ENCODE data around the gene RGPD3.
"Not testable (repeated sequence)": the region's sequence is repeated elsewhere in the genome, so short reads cannot be mapped to it uniquely, and the experiment has no call there.

RGPD3 gene

DNA sequence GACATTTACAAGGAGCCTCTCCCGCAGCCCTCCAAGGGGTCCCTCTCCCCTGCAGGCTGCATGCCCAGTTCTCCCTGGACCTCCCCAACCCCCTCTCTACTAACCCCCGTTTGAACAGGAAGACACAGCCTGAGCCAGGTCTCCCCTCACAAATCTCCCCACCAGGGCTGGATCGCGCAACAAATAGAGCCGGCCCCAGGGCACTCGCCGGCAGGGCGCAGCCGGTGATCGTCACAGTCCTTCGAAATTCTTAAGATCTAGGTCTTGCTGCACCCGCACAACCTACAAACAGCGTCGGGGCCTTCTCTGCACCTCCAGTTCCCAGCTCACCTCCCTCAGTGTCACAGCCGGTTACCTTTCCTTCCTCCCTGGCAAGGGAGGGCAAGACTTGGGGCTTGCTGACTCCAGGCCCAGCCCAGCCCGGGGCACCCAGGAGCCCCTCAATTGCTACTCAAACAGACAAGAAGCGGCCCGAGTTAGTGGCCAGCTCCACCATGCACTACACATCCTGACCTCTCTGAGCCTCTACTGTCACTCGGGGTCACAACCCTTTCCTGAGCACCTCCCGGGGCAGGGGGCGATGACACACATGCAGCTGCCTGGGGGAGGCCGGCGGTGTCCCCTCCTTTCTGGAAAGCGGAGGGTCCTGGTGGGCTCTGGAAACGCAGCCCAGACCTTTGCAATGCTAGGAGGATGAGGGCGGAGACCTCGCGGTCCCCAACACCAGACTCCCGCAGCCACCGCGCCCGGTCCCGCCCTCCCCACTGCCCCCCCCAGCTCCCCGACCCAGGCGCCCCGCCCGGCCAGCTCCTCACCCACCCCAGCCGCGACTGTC is 18.6 kb upstream of the RGPD3 start, which contains the start of gene CD8B2:
TSS of gene CD8B2 (plus strand) at position 814 of the 835 bp plus-strand sequence. CDS start 63 bp downstream, outside the sequence.
- DNase-seq (ENCODE audit: low read depth in 2 of 2), result not testable (repeated sequence)

DNA sequence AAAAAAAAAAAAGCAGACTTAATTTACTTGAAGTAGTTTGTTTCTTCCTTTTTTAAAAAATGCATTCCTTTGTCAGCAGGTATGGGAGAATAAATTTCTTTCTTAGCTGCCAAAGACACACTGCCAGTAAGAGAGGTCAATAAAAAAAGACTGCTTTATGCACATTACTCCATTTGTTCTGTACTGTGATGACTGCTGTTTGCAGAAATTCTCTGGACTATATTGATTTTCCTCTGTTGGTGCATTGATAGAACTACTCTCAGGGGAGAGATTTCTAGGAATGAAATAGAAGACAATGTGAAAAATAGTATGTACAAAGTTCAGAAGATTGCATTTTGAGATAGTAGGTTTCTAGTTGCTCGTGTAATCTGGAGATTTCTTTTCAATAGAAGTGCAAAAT is 11.3 kb upstream of the RGPD3 start:
- DNase-seq (ENCODE audit: low read depth in 2 of 2), result not testable (repeated sequence)

DNA sequence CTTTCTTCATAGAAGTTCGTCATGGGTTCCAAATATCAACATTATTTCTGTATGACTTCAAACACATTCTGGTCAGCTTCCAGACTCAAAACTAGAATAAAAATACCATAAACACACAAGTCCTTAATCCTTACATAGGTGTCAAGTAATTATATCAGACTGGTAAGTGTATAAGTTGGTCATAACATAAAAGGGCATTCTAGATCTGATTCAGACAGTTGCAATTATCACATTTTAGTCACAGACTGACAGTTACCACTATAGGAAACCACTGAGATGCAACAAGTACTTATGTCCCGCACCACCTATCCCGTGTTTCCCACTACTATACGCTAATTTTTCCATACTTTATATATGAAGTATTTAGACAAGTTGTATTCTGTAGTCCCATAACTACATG is 9.4 kb upstream of the RGPD3 start:
- not testable (repeated sequence) for DNase-seq (ENCODE audit: low read depth in 2 of 2)

DNA sequence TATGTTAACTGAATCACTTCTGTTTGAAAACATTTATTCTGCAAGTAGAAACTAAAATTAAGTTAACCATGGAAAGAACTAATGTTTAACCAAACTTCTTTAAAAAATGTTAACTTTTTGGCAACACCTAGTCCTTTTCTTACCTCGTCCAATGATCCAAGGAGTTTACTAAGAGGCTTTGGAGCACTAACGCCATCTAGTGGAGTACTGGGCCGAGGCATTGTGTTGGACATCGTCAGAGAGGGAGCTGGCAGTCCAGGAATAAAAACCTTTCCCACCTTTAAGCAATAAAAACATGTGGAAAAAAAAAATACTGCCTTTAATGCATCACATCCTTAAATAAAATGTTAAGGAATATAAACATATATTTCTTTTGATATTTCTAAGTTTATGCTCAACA is 2.4 kb upstream of the RGPD3 start:
- peak; percentile 12 to 31 for DNase-seq (ENCODE audit: low read depth in 2 of 2)

DNA sequence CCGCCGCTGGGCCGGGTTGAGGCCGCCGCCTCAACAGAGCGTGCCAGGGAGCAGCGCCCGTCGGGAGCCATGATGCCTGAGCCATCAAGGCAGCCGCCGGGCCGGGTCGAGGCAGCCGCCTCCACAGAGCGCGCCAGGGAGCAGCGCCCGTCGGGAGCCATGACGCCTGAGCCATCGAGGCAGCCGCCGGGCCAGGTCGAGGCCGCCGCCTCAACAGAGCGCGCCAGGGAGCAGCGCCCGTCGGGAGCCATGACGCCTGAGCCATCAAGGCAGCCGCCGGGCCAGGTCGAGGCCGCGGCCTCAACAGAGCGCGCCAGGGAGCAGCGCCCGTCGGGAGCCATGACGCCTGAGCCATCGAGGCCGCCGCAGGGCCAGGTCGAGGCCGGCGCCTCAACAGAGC is 697 bp downstream of the RGPD3 start:
- DNase-seq (ENCODE audit: low read depth in 2 of 2), result not testable (repeated sequence)

DNA sequence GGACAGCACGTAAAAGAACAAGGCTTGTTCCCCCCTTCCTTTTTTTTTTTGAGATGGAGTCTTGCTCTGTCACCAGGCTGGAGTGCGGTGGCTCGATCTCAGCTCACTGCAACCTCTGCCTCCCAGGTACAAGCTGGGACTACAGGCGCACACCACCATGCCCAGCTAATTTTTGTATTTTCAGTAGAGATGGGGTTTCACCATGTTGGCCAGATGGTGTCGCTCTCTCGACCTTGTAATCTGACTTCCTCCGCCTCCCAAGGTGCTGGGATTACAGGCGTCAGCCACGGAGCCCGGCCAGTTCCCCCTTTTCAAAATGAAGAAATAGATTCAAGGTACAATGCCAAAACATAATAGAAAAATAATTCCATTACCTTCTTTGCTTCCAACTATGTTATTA is 6.3 kb downstream of the RGPD3 start:
- not testable (repeated sequence) for DNase-seq (ENCODE audit: low read depth in 2 of 2)

DNA sequence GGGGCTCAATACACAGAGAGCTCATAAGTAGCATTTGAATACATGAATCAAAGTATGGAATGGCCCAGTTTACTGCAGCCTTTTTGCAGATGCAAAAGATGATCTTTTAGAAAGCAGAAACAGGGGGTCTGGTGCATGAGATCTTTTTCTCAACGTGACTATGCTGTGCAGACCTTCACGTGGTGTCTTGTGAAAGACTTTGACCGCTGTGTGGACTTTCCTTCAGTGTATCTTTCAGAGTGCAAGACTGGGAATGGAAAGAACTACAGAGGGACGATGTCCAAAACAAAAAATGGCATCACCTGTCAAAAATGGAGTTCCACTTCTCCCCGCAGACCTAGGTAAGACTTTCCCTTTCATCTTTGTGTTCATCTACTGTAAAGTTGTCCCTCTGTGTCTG is 77.5 kb downstream of the RGPD3 start:
- not testable (repeated sequence) for DNase-seq (ENCODE audit: low read depth in 2 of 2)

DNA sequence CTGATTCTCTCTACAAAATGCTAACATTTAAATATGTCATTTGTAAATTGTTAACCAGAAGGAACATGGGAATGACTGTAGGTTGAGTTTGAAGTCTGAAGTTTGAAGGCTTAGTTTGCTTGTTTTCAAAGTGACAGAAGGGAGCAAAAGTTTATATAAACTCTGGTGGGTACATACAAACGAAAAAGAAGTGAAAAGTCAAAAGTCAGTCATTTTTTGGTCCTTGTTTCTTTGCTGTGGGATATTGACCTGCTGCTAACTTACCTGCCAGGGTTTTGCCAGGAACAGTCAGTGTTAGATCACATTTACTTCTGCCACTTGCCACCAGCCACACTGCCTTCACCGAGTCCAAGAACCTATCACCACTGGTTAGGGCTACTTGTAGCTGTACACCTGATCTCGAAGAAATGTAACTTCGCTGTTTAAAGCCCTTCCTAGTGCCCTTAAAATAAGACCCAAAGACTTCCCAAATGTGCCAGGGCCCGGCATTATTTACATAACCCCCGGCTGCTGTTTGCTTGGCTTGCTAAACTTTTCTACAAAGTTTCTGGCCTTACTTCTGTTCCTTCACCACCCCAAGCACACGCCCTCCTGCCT is 79.3 kb downstream of the RGPD3 start:
- DNase-seq (ENCODE audit: low read depth in 2 of 2), result not testable (repeated sequence)

DNA sequence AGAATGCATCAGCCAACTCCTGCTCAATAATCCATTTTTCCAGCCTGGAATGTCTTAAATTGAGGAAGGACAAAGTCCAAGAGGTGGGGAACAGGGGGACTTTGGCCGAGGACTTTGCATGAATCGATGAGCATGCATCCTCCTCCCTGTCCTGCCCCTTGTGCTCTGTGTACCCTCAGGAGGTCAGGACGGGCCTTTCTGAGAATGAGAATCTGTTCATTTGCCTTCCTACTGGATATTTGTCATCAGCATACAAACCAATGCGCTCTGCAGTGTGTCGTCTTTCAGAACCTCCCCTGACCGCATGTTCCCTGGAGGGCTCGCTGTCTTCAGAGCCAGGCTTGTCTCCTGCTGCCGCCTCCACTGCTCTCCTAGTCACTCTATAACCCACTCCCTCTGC is 83.7 kb downstream of the RGPD3 start:
- DNase-seq (ENCODE audit: low read depth in 2 of 2), result not testable (repeated sequence)

DNA sequence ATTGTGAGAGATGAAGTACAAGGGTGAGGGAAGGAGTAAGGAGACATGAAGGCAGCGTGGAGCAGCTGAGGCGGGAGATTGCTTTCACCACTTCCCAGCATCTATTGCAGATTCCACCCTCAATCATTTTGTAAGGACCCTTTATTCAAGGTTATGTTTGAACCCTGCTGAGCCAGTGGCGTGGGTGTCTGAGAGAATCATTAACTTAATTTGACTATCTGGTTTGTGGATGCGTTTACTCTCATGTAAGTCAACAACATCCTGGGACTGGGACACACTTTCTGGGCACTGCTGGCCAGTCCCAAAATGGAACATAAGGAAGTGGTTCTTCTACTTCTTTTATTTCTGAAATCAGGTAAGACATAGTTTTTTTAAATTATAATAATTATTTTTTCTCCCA is 86.3 kb downstream of the RGPD3 start:
- not testable (repeated sequence) for DNase-seq (ENCODE audit: low read depth in 2 of 2)

DNA sequence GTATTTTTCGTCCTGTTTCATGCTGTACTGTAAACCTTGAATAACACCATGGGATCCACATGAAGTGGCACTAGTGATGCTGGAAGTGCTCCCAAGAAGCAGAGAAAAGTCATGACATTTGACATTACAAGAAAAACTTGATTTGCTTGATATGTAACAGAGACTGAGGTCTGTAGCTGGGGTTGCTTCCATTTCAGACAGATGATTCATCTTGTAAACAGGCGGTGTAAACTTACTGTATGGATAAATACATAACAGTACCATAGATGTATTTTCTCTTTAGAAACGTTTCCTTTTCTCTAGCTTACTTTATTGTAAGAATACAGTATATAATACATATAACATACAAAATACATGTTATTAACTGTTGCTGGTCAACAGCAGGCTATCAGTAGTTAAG is 88.6 kb downstream of the RGPD3 start:
- not testable (repeated sequence) for DNase-seq (ENCODE audit: low read depth in 2 of 2)

DNA sequence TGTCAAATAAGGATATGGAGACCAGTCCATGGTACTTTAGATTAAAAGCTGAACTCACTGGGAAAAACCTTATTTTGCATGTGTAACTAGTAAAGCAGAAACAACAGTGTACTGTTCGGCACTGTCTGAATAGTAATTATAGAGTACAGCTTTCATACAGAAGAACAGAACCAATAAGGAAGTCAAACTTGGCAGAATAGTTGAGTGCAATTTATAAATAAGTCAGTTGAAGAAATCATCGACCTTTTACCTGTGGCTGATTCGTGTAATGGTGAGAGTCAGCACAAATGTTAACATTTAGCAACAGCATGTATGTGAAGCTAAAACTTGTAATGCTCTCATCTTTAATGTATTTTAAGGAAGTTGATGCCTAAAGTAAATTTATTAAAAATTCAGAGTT is 99.0 kb downstream of the RGPD3 start:
- not testable (repeated sequence) for DNase-seq (ENCODE audit: low read depth in 2 of 2)

DNA sequence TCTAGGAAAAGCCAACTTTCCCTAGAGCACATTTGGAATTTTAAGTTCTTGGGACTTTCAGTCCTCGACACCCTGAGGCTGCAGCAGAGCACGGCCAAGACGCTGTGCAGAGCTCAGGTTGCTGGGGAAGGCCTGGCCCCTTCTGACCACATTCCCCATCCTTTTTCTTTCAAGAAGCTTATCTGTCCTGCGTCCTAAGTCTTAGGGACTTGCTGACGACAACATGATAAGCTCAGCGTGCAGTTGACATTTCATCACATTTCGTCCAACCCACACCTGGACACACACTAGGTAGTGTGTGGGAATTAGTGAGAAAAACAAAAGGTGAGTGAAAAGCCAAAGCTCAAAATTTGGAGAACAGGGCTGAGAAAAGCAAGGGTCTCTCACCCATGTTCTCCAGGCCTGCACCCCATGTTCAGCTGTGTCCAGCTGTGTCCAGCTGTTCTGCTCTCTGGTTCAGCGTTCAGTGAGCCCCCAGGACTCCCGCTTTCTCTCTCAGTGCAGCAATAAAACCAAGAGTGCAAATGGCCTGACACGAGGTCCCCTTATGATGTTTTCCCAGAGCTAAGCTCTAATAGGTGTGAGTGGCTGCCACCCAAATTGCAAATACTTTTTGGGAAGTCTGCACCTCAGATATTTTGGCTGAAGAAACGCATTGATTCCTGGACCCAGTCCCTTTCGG is 101.9 kb downstream of the RGPD3 start:
- no peak for DNase-seq (ENCODE audit: low read depth in 2 of 2)

DNA sequence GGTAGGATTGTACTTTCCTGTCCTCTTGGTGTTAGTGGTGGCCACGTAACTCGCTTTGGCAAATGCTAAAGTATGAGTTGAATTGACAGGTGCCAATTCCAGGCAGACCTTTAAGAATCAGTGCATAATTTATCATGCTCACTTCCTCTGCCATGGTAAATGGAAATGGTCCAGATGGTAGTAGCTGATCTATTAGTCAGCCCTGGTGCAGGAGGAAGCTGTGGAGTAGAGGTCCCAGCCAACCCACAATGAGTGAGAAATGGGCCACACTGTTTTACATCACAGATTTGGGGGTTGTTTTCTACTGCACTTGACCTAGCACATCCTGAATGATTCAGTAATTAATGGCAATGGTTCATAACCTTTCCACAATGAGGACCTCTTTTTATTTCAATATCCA is 104.4 kb downstream of the RGPD3 start:
- no peak for DNase-seq (ENCODE audit: low read depth in 2 of 2)

DNA sequence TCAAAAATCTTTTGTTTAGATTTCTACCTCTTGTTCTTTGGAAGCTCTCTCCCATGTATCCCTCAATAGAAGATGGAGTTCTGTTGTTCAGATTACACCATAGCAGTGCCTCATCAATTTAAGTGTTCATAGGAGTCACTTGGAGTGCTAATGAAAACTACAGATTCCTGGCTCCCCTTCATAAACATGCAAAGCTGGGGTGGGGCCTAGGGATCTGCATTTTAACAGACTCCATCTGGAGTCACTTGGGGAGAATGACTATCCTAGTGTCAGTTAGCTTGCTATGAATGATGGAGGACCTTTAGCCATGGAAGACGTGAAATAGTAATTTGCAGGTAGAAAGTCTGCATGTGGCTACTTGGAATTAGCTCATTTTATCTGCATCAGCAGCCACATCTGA is 105.4 kb downstream of the RGPD3 start:
- DNase-seq (ENCODE audit: low read depth in 2 of 2), result no peak

DNA sequence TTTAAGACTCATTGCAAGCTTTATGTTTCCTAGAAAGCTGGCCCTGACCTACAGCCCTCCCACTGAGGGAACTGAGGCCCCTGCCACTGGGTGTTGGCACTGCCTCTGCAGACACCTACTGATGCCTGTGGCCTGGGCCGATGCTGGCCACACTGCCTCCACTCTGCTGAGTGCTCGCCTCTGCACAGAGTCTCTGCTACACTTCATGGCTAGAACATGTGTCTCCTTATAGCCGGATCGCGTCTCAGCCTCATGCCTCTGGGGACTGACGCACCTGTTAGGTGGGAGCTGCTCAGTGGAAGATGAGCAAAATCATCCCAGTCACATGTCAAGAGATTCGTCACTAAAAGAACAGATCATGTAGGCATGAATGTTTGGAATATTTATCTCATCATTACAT is 108.7 kb downstream of the RGPD3 start:
- DNase-seq (ENCODE audit: low read depth in 2 of 2), result no peak

DNA sequence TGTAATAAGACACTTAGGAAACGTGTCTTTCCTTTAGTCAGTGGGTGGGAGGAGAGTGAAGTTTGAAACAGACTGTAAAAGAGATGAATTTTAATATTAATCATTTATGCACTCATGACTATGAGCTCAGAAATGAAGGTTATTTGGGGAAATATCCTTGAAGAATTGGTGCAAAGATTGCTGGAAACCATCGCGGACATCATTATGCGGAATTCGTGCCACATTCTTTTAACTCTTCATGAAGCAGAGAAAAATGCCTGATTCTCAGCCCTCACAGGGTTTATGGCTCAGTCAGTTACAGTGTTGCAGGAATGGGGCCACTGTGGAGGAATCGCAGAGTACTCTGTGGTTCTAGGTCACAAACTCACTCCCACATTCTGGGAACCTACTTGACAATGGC is 109.7 kb downstream of the RGPD3 start:
- no peak for DNase-seq (ENCODE audit: low read depth in 2 of 2)

DNA sequence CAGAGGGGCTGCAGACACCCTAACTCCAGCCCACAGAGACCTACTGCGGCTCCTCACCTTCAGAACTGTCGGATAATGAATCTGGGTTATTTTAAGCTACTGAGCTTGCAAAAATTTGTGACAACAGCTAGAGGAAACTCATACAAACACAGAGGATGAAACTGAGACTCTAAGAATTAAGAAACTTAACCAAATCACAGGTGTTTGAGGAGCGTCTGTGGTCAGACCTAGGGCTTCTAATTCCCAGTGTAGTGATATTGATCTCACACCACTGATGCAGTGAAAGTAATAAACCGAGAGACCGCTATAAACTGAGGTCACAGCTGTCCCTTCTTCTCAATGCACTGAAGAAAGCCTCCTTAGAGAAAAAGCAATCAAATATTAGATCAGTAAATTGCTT is 110.1 kb downstream of the RGPD3 start:
- no peak for DNase-seq (ENCODE audit: low read depth in 2 of 2)

DNA sequence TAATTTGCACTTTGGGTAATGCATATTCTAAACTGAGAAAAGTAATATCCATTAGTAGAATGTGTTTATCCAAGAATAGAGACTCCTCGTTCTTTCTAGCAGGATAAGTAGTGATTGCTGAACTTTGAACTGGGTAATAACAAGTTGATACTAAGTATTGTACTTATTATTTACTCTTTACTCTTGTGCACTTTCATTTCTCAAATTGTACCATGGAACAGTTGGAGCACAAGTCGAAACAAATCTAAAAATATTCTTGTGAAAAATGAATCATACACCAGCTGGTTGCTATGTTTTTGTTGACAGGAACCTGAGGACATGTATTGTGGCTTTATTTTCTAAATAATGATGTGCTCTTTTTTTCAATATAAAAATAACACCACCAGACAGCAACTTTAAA is 111.9 kb downstream of the RGPD3 start:
- DNase-seq (ENCODE audit: low read depth in 2 of 2), result no peak

DNA sequence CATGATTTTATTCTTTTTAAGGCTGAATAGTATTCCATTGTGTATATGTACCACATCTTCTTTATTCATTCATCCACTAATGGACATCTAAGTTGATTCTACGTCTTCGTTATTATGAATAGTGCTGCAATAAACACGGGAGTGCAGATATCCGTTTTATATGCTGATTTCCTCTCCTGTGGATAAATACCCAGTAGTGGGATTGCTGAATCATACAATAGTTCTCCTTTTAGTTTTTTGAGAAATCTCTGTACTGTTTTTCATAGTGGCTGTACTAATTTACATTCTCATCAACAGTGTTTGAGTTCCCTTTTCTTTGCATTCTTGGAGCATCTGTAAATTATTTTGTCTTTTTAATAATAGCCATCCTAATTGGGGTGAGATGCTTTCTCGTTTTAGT is 114.5 kb downstream of the RGPD3 start:
- DNase-seq (ENCODE audit: low read depth in 2 of 2), result no peak

DNA sequence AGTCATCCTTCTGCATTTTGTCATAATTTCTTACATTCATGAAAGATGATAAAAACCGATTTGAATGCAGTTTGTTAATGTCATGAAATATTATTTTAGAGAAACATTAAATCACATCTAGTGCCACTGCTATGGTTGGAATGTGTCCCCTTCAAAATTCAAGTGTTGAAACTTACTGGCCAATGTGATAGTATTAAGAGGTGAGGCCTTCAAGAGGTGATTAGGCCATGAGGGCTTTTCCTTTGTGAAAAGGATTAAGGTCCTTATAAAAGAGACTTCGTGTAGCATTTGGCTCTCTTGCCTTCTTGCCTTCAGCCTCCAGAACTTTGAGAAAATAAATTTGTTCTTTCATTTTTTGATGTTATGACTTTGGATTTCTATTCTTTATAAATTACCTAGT is 117.2 kb downstream of the RGPD3 start:
- DNase-seq (ENCODE audit: low read depth in 2 of 2), result no peak

DNA sequence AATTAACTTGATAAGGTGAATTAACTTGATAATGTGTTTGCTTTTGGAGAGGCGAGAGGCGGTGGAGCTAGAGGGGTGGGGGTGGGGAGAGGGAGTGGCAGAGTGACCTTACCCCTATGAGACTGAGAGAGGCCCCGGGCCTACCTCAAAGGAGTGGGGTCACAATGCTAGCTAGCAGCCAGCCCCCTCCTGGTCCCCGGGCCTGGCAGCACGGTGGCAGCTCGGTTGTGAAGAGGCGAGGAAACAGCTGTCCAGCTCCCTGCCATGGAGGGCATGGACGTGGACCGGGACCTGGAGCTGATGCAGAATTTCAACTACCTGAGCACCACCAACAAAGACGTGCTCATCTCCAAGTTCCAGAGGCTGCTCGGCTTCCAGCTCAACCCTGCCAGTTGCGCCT is 123.9 kb downstream of the RGPD3 start:
- no peak for DNase-seq (ENCODE audit: low read depth in 2 of 2)

DNA sequence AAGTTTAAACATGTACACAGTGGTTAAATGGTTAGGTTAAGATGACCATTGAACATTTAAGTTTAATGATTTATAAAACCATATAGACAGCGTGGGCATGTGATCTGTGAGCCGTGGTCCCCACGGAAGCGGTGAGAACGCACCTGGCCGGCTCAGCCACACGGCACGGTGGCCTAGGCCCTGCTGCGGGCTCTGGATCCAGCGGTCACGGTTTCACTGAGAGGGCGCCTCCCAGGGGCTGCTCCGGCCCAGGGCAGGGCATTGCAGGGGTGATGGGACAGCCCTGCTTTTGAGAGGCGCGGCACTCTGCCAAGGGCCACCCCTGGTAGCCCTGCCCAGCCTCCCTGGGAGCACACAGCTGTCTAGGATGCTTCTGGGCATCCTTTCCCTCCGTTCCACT is 124.9 kb downstream of the RGPD3 start:
- no peak for DNase-seq (ENCODE audit: low read depth in 2 of 2)

Data from stimulated activated CD8-positive, alpha-beta memory T cell treated with anti-CD3 and anti-CD28 coated beads, Interleukin-2, amount 100 ng/mL, for 1 hour (primary cell).